ENCODE results near the gene ARHGAP26. TPM values are rescaled to one million over a fixed set of nuclear protein-coding genes. Genes with fewer than 3 reads are reported as not detected.

Gene ARHGAP26
- total and polyA plus RNA-seq, 2 of the 4 experiments (the other 2 are of a cell fraction) = 0.54 to 0.56 TPM

DNA sequence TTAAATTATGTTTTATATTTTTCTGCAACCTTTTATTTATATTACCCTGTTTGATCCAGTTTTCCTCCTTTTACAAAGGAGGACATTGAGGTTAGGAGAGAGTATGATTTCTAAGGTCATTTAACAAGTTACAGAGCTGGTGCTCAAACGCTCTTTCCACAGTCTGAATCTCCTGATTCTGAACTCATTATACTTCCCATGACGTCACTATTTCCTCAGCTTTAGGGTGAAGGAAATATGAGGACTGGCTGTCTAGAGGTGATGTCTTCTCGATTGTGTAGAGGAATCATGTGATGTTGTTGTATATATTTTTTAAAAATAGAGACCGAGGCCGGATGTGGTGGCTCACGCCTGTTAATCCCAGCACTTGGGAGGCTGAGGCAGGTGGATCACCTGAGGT lies 140.0 kb downstream of the ARHGAP26 start:
- Histone ChIP-seq H2BK15ac (ENCODE audit: low read depth, low read length) (no peak overlapping the region), H3K4me2 (ENCODE audit: low read depth, low read length) (no peak overlapping the region), H3K4ac (ENCODE audit: low read depth, low read length) (no peak overlapping the region), H3K18ac (ENCODE audit: low read depth, low read length) (no peak overlapping the region), H2AK9ac (replicated peaks; ENCODE audit: low read depth, low read length, poor library complexity) (no peak overlapping the region), H3K4me1 (ENCODE audit: control insufficient read depth, insufficient read depth, low read length) (peaks cover 3% of the 10 kb centered on the region), H2AFZ (replicated peaks; ENCODE audit: low read length, poor library complexity) (no peak overlapping the region), H2BK5ac (ENCODE audit: low read depth, low read length, poor library complexity, severe bottlenecking) (no peak overlapping the region), H3K9me1 (ENCODE audit: insufficient read depth, low read length) (no peaks in the 10 kb centered on the region), H3K9me3 (ENCODE audit: control insufficient read depth, insufficient read depth, low read length) (no peaks in the 10 kb centered on the region), H3K14ac (replicated peaks; ENCODE audit: low read depth, low read length) (no peak overlapping the region), H4K20me1 (ENCODE audit: insufficient read depth, low read length) (no peaks in the 10 kb centered on the region), H2BK20ac (ENCODE audit: low read depth, low read length) (no peak overlapping the region), H4K8ac (ENCODE audit: low read depth in 2 of 2, low read length in 2 of 2) (no peak overlapping the region), H3K23ac (ENCODE audit: low read depth, low read length) (no peak overlapping the region), H3K27me3 (ENCODE audit: control insufficient read depth, insufficient read depth, low read length) (no peaks in the 10 kb centered on the region), H3K79me1 (ENCODE audit: low read depth in 1 of 2, low read length in 2 of 2) (no peaks in the 10 kb centered on the region), H3K36me3 (ENCODE audit: control insufficient read depth, insufficient read depth, low read length) (no peaks in the 10 kb centered on the region), H3K4me3 (ENCODE audit: insufficient read depth, low read depth, low read length) (no peak overlapping the region), H3K9ac (ENCODE audit: low read depth, low read length) (no peak overlapping the region), H3K56ac (ENCODE audit: extremely low read depth, insufficient read depth, low read length) (no peak overlapping the region), H3K27ac (ENCODE audit: insufficient read depth, low read length) (no peak overlapping the region), H4K91ac (ENCODE audit: insufficient read depth, low read depth, low read length) (no peak overlapping the region), H2BK120ac (ENCODE audit: low read depth, low read length) (no peak overlapping the region), H4K5ac (ENCODE audit: low read depth, low read length) (no peak overlapping the region), H2AK5ac (ENCODE audit: low read depth, low read length) (no peak overlapping the region)
- TF ChIP-seq MXI1 (IDR thresholded peaks at IDR 0.05; ENCODE audit: borderline replicate concordance, low read depth, low read length) (no peak), POLR2A (IDR thresholded peaks at IDR 0.05; ENCODE audit: low read depth, low read length) (no peak), MAFK (IDR thresholded peaks at IDR 0.05; ENCODE audit: low read depth, low read length) (no peak), MAZ (IDR thresholded peaks at IDR 0.05; ENCODE audit: borderline replicate concordance, low read depth, low read length) (no peak), FOS (IDR thresholded peaks at IDR 0.05; ENCODE audit: low read depth, low read length) (no peak), CTCF (conservative IDR thresholded peaks at IDR 0.05; ENCODE audit: low read depth, low read length) (no peak)
- no TSS peak for BruUV-seq (replicated peaks)
- intact Hi-C loops (cut with micrococcal nuclease) = no loop called here
- in situ Hi-C loops (cut with MboI; ENCODE audit: low sequenced_read_pairs) = loop anchor here (10.0 to 25.0 kb wide), 2 partner anchors 915 to 1252 kb away; partner anchors contain the start of genes KCTD16 and YIPF5
- WGBS, 2 experiments (ENCODE audit: extremely low coverage in 2 of 2, insufficient read length in 1 of 2) = no CpG with 5 or more reads among the region's 6 CpGs
- DNase-seq (no peak), ATAC-seq (ENCODE audit: low read depth) (no peak)
- ChIA-PET CTCF (no interaction called here), POLR2A (ENCODE audit: unreplicated experiment) (no interaction called here)
- dilution Hi-C loops (cut with HindIII; ENCODE audit: low sequenced_read_pairs, unreplicated experiment) = no loop called here
